ENCODE measurements around the gene SLIT3. TPM values are rescaled to one million over a fixed set of nuclear protein-coding genes. Genes with fewer than 3 reads are reported as not detected.

SLIT3 gene
- total RNA-seq, 1 donor from 2014 or later = 0.22 TPM

DNA sequence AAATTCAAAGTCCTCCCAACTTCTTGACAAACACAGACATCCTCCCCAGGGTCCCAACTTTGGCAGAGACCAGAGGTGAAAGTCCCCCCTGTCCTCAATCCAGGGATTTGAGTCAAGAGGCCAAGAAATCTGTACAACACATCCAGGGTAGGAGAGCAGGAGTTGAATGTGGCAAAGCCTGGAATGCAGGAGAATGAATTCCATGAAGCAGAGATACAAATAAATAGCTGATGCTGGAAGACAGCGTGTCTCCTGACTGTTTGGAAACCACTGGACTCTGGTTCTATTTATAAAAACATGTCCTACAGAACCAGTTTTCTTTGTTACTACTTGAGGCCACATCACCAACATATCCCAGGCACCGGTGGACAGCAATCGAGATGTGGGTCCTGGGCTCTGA lies 43.7 kb upstream of the SLIT3 start:
- Histone ChIP-seq H3K4me2 (no peak overlapping the region), H3K9ac (no peak overlapping the region), H3K9me3 (ENCODE audit: low read depth) (no peaks in the 10 kb centered on the region), H3F3A (ENCODE audit: low read depth) (no peaks in the 10 kb centered on the region), H3K27ac (no peak overlapping the region), H3K4me1 (no peaks in the 10 kb centered on the region), H2AFZ (replicated peaks) (no peak overlapping the region), H3K36me3 (no peaks in the 10 kb centered on the region), H4K20me1 (ENCODE audit: low read depth) (no peaks in the 10 kb centered on the region), H3K4me3 (no peak overlapping the region), H3K27me3 (no peaks in the 10 kb centered on the region), H3K79me2 (ENCODE audit: low read depth) (no peaks in the 10 kb centered on the region)
- Mint-ChIP-seq H3K4me1 (no peaks in the 10 kb centered on the region), H3K27ac (no peak overlapping the region), H3K4me3 (no peak overlapping the region), H3K9me3 (no peaks in the 10 kb centered on the region), H3K27me3 (ENCODE audit: insufficient read depth, low read depth) (peaks cover 5% of the 10 kb centered on the region), H3K36me3 (no peaks in the 10 kb centered on the region)
- DNase-seq (ENCODE audit: low spot score) = no peak
- TF ChIP-seq CTCF (IDR thresholded peaks at IDR 0.05) (no peak), EZH2phosphoT487 (IDR thresholded peaks at IDR 0.05) (no peak), EZH2 (IDR thresholded peaks at IDR 0.05) (no peak)

GRCh38 chr5:169343766-169344165 lies 42.8 kb upstream of the SLIT3 start:
- Histone ChIP-seq H3K9ac (no peak overlapping the region), H3K27ac (no peak overlapping the region), H3K9me3 (ENCODE audit: low read depth) (no peaks in the 10 kb centered on the region), H3F3A (ENCODE audit: low read depth) (no peaks in the 10 kb centered on the region), H3K36me3 (no peaks in the 10 kb centered on the region), H3K4me1 (no peaks in the 10 kb centered on the region), H3K27me3 (no peaks in the 10 kb centered on the region), H3K4me2 (no peak overlapping the region), H4K20me1 (ENCODE audit: low read depth) (no peaks in the 10 kb centered on the region), H3K4me3 (no peak overlapping the region), H2AFZ (replicated peaks) (no peak overlapping the region), H3K79me2 (ENCODE audit: low read depth) (no peaks in the 10 kb centered on the region)
- H3K4me1 Mint-ChIP-seq = no peaks in the 10 kb centered on the region
- H3K27me3 Mint-ChIP-seq (ENCODE audit: insufficient read depth, low read depth) = peaks cover 3% of the 10 kb centered on the region
- no peak for TF ChIP-seq EZH2phosphoT487 (IDR thresholded peaks at IDR 0.05)
- TF ChIP-seq EZH2 (IDR thresholded peaks at IDR 0.05) = no peak
- no peak for TF ChIP-seq CTCF (IDR thresholded peaks at IDR 0.05)
- no peak overlapping the region for H3K4me3 Mint-ChIP-seq
- no peaks in the 10 kb centered on the region for H3K36me3 Mint-ChIP-seq
- no peak overlapping the region for H3K27ac Mint-ChIP-seq
- no peak for DNase-seq (ENCODE audit: low spot score)
- no peaks in the 10 kb centered on the region for H3K9me3 Mint-ChIP-seq

DNA sequence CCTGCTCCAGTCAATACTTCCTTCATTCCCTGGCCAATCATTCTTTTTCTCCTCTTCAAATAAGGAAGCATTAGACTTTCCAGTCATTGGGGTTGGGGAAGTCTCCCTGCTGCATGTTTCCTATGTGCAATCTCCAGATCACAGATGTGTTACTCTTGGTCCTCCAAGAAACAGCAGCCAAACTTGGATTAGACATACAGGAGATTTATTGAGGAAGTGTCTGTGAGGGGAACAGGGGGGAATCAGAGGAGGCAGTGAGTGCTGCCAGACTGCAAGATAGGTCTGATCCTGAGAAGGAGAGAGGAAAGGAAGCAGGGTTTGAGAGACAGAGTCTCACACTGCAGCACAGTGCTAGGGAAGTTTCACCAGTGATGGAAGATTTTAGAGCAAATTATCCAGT lies 40.6 kb upstream of the SLIT3 start:
- no peak overlapping the region for H3K27ac ChIP-seq
- H3K4me2 ChIP-seq = no peak overlapping the region
- no peaks in the 10 kb centered on the region for H3K4me1 Mint-ChIP-seq
- H3K4me1 ChIP-seq = no peaks in the 10 kb centered on the region
- no peaks in the 10 kb centered on the region for H3F3A ChIP-seq (ENCODE audit: low read depth)
- H4K20me1 ChIP-seq (ENCODE audit: low read depth) = no peaks in the 10 kb centered on the region
- no peak overlapping the region for H3K9ac ChIP-seq
- no peaks in the 10 kb centered on the region for H3K9me3 Mint-ChIP-seq
- no peaks in the 10 kb centered on the region for H3K9me3 ChIP-seq (ENCODE audit: low read depth)
- H3K79me2 ChIP-seq (ENCODE audit: low read depth) = no peaks in the 10 kb centered on the region
- H3K27ac Mint-ChIP-seq = no peak overlapping the region
- no peak overlapping the region for H3K4me3 Mint-ChIP-seq
- no peak overlapping the region for H2AFZ ChIP-seq (replicated peaks)
- H3K27me3 Mint-ChIP-seq (ENCODE audit: insufficient read depth, low read depth) = no peaks in the 10 kb centered on the region
- DNase-seq (ENCODE audit: low spot score) = no peak
- no peaks in the 10 kb centered on the region for H3K36me3 ChIP-seq
- TF ChIP-seq EZH2 (IDR thresholded peaks at IDR 0.05) = no peak
- H3K36me3 Mint-ChIP-seq = no peaks in the 10 kb centered on the region
- no peak overlapping the region for H3K4me3 ChIP-seq
- H3K27me3 ChIP-seq = no peaks in the 10 kb centered on the region

DNA sequence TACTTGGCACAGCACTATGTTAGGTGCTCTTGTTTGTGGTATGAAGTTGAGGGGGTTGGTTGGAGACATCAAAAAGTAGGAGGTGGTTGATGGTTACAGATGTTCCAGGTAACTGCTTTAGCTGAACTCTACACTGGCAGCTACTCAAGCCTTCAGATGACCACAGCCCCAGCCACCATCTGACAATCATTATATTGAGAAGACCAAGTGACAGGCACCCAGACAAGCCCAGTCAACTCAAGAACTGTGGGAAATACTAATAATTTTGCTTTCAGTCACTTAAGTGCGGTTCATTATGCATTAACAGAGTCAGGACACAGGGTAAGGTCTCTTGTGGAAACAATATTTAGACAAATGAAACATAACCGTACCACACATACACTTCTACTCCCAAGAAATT lies 38.9 kb upstream of the SLIT3 start:
- no peak overlapping the region for H2AFZ ChIP-seq (replicated peaks)
- no peak for DNase-seq (ENCODE audit: low spot score)
- H3K9ac ChIP-seq = no peak overlapping the region
- H3F3A ChIP-seq (ENCODE audit: low read depth) = no peaks in the 10 kb centered on the region
- H4K20me1 ChIP-seq (ENCODE audit: low read depth) = no peaks in the 10 kb centered on the region
- H3K27ac Mint-ChIP-seq = no peak overlapping the region
- H3K36me3 ChIP-seq = no peaks in the 10 kb centered on the region
- peaks cover 7% of the 10 kb centered on the region for H3K4me1 Mint-ChIP-seq
- no peak overlapping the region for H3K4me3 ChIP-seq
- no peak overlapping the region for H3K4me3 Mint-ChIP-seq
- no peaks in the 10 kb centered on the region for H3K27me3 ChIP-seq
- no peaks in the 10 kb centered on the region for H3K27me3 Mint-ChIP-seq (ENCODE audit: insufficient read depth, low read depth)
- no peaks in the 10 kb centered on the region for H3K9me3 ChIP-seq (ENCODE audit: low read depth)
- H3K9me3 Mint-ChIP-seq = no peaks in the 10 kb centered on the region
- H3K36me3 Mint-ChIP-seq = no peaks in the 10 kb centered on the region
- no peaks in the 10 kb centered on the region for H3K4me1 ChIP-seq
- TF ChIP-seq CTCF (IDR thresholded peaks at IDR 0.05) (no peak), EZH2 (IDR thresholded peaks at IDR 0.05) (no peak), EZH2phosphoT487 (IDR thresholded peaks at IDR 0.05) (no peak)
- H3K4me2 ChIP-seq = no peak overlapping the region
- H3K79me2 ChIP-seq (ENCODE audit: low read depth) = no peaks in the 10 kb centered on the region
- no peak overlapping the region for H3K27ac ChIP-seq
